Measurements from ENCODE around the gene RIF1. TPM values are rescaled to one million over a fixed set of nuclear protein-coding genes. Genes with fewer than 3 reads are reported as not detected.

RIF1 gene
- total RNA-seq, 1 experiment from 2014 or later = 123 TPM

GRCh38 chr2:151439127-151439526 lies 29.4 kb downstream of the RIF1 start:
- Histone ChIP-seq H2BK5ac (ENCODE audit: insufficient read length, low read length) (no peak overlapping the region), H4K5ac (ENCODE audit: insufficient read length, low read depth, low read length) (no peak overlapping the region), H3K27me3 (ENCODE audit: insufficient read depth, low read length) (no peaks in the 10 kb centered on the region), H3K18ac (ENCODE audit: insufficient read length, low read depth, low read length) (no peak overlapping the region), H3K56ac (ENCODE audit: insufficient read length, low read depth, low read length) (no peak overlapping the region), H2BK12ac (ENCODE audit: insufficient read length, low read depth, low read length) (no peak overlapping the region), H3K9ac (ENCODE audit: extremely low read depth, insufficient read length, low read length) (no peak overlapping the region), H4K91ac (ENCODE audit: insufficient read length, low read depth, low read length) (no peak overlapping the region), H3T11ph (ENCODE audit: low read length) (no peak overlapping the region), H3K14ac (ENCODE audit: insufficient read depth, low read length) (no peak overlapping the region), H3K4me1 (ENCODE audit: insufficient read depth, low read length) (no peaks in the 10 kb centered on the region), H2BK120ac (ENCODE audit: low read depth, low read length, poor library complexity, severe bottlenecking) (no peak overlapping the region), H3K27ac (ENCODE audit: insufficient read length, low read depth, low read length) (no peak overlapping the region), H3K23me2 (ENCODE audit: insufficient read length, low read depth, low read length, poor library complexity, severe bottlenecking) (no peaks in the 10 kb centered on the region), H3K23ac (ENCODE audit: insufficient read length, low read depth, low read length) (no peak overlapping the region), H3K79me1 (ENCODE audit: insufficient read depth, low read depth, low read length, poor library complexity, severe bottlenecking) (no peaks in the 10 kb centered on the region), H4K20me1 (ENCODE audit: control insufficient read depth, insufficient read depth, insufficient read length) (no peaks in the 10 kb centered on the region), H2AFZ (ENCODE audit: low read length) (no peak overlapping the region), H2BK20ac (ENCODE audit: low read depth, low read length, poor library complexity, severe bottlenecking) (no peak overlapping the region), H2BK15ac (ENCODE audit: low read depth, low read length) (no peak overlapping the region), H3K4ac (ENCODE audit: low read depth, low read length) (no peak overlapping the region), H2AK5ac (ENCODE audit: insufficient read length, low read length) (no peak overlapping the region), H3K9me3 (ENCODE audit: control insufficient read depth, low read depth, low read length) (no peaks in the 10 kb centered on the region), H4K8ac (replicated peaks; ENCODE audit: insufficient read length, low read depth, low read length) (no peak overlapping the region), H3K4me2 (ENCODE audit: insufficient read depth, insufficient read length, low read length) (no peak overlapping the region), H3K79me2 (ENCODE audit: insufficient read depth, low read length) (no peaks in the 10 kb centered on the region)
- no peaks in the 10 kb centered on the region for H3K9me3 Mint-ChIP-seq
- WGBS (ENCODE audit: extremely low coverage, insufficient read length, low lambda C conversion rate) = no CpG with 5 or more reads among the region's 13 CpGs
- H3K4me1 Mint-ChIP-seq = peaks cover 5 to 8% of the 10 kb centered on the region in 2 experiments
- no peaks in the 10 kb centered on the region for H3K27me3 Mint-ChIP-seq (ENCODE audit: low read depth)
- DNase-seq = no peak
- no peak for TF ChIP-seq CTCF (conservative IDR thresholded peaks at IDR 0.05)
- H3K4me3 Mint-ChIP-seq = no peak overlapping the region
- peaks cover 39 to 92% (median 84%) of the 10 kb centered on the region in 3 experiments; a peak in 6 of 7 replicates for H3K36me3 Mint-ChIP-seq (ENCODE audit: insufficient read depth in 1 of 3, low read depth in 3 of 3)
- no peak overlapping the region for H3K27ac Mint-ChIP-seq
